PC-3 (cell line): ENCODE results near the gene SRPX. TPM values are rescaled to one million over a fixed set of nuclear protein-coding genes. Genes with fewer than 3 reads are reported as not detected.

Experiments
- ATAC-seq: fragments of 200-7000 bp; cut with Tn5 transposase; 2 replicates; pipeline ENCODE4 v1.9.1; 2020; ENCODE audit warnings: mild to moderate bottlenecking, moderate library complexity
- BruUV-seq: library from RNA; stranded (reverse); fragments of 400-500 nt; replicated peaks from 2 replicates; lab custom pipeline; 2021; lab: Mats Ljungman, UMichigan
- CTCF ChIA-PET: fragments of 300-600 bp; sonication (Branson Sonifier 250); formaldehyde crosslinking; loops from one replicate; lab custom pipeline; 2022; ENCODE audit warnings: antibody characterized with exemption; lab: Charles Lee
- POLR2A ChIA-PET: fragments of 300-600 bp; sonication (Branson Sonifier 250); formaldehyde crosslinking; loops from one replicate; lab custom pipeline; 2022; ENCODE audit warnings: antibody characterized with exemption; ENCODE audit not compliant: unreplicated experiment; lab: Charles Lee
- DNase-seq: peaks from one replicate; pipeline ENCODE4 v3.0.0-alpha.2; 2015
- H2AFZ ChIP-seq: fragments of 300-600 bp; sonication (generic); 2 replicates; pipeline ENCODE4 v1.6.0; 2016; ENCODE audit warnings: antibody characterized with exemption, low read length
- H3F3A ChIP-seq: fragments of 300-600 bp; sonication (generic); one replicate; pipeline ENCODE4 v1.6.0; 2017; ENCODE audit warnings: antibody characterized with exemption, low read length, control low read depth, mild to moderate bottlenecking; ENCODE audit not compliant: unreplicated experiment
- H3K27ac ChIP-seq: fragments of 300-600 bp; sonication (generic); 2 replicates; pipeline ENCODE4 v1.5.1; 2016; ENCODE audit warnings: mild to moderate bottlenecking, low read length
- H3K27me3 ChIP-seq: fragments of 300-600 bp; sonication (generic); 2 replicates; pipeline ENCODE4 v1.6.1; 2016; ENCODE audit warnings: low read length, mixed read lengths
- H3K36me3 ChIP-seq: fragments of 300-600 bp; sonication (generic); 2 replicates; pipeline ENCODE4 v1.6.1; 2016; ENCODE audit warnings: low read depth, mixed run types, low read length, mixed read lengths
- H3K4me1 ChIP-seq: fragments of 300-600 bp; sonication (generic); 2 replicates; pipeline ENCODE4 v1.5.1; 2016; ENCODE audit warnings: low read length; ENCODE audit not compliant: insufficient read depth
- H3K4me2 ChIP-seq: fragments of 300-600 bp; sonication (generic); 2 replicates; pipeline ENCODE4 v1.6.0; 2016; ENCODE audit warnings: low read length
- H3K4me3 ChIP-seq: fragments of 300-600 bp; sonication (generic); 2 replicates; pipeline ENCODE4 v1.5.1; 2016; ENCODE audit warnings: mild to moderate bottlenecking, low read length, mixed read lengths
- H3K79me2 ChIP-seq: fragments of 300-600 bp; sonication (generic); 2 replicates; pipeline ENCODE4 v1.6.1; 2017; ENCODE audit warnings: low read length, mixed read lengths
- H3K9ac ChIP-seq: fragments of 300-600 bp; sonication (generic); 2 replicates; pipeline ENCODE4 v1.6.0; 2016; ENCODE audit warnings: mild to moderate bottlenecking, low read length
- H3K9me2 ChIP-seq: fragments of 300-600 bp; sonication (generic); replicated peaks from 2 replicates; pipeline ENCODE4 v1.6.1; 2016; ENCODE audit warnings: mixed run types, low read length, mixed read lengths
- H3K9me3 ChIP-seq: fragments of 300-600 bp; sonication (generic); 2 replicates; pipeline ENCODE4 v1.6.1; 2016; ENCODE audit warnings: low read length, mixed read lengths
- H4K20me1 ChIP-seq: fragments of 300-600 bp; sonication (generic); 2 replicates; pipeline ENCODE4 v1.6.1; 2016; ENCODE audit warnings: low read length, mixed read lengths
- CTCF ChIP-seq: fragments of 300-600 bp; sonication (generic); conservative IDR thresholded peaks from 2 replicates; pipeline ENCODE4 v1.5.1; 2017; ENCODE audit warnings: antibody characterized with exemption, low read depth, mild to moderate bottlenecking, low read length
- EZH2 ChIP-seq: fragments of 300-600 bp; sonication (generic); IDR thresholded peaks from one replicate; pipeline ENCODE4 v1.6.1; 2017; ENCODE audit warnings: antibody characterized with exemption, mild to moderate bottlenecking, low read length; ENCODE audit not compliant: unreplicated experiment
- EZH2phosphoT487 ChIP-seq: fragments of 300-600 bp; sonication (generic); IDR thresholded peaks from 2 replicates; pipeline ENCODE4 v1.6.1; 2018; ENCODE audit warnings: mild to moderate bottlenecking, antibody characterized with exemption, low read length, borderline replicate concordance
- intact Hi-C: fragments of 100-400 bp; cut with micrococcal nuclease; formaldehyde crosslinking; loops from 2 replicates; pipeline ENCODE4 v1.9.0; 2023
- total RNA-seq: library from RNA; depleted of rRNA; stranded (reverse); fragments of >200 nt; gene quantifications from 2 replicates; pipeline ENCODE4 v1.2.3, GENCODE V29; 2014

The SRPX gene
- total RNA-seq, 1 experiment from 2014 or later: 5.0 TPM

DNA sequence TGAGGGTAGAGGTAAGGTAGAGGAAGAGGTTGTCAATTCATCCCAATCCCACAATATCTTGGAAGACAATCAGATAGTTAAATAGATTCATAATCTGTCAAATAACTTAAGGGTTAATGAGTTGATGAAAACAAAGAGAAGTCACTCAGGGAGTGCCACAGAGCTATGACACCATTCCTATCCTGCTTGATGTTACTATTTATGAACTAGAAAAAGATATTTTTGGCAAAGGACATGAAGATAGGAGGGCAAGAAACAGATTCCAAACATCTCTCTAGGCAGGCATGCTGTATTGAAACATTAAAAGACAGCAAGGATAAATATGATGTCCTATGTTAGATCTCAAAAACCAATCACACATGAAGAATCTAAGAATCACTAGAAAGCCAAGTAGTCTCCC, 3.5 kb upstream of the SRPX start:
- no peaks in the 10 kb centered on the region for H3K27me3 ChIP-seq
- H3K36me3 ChIP-seq: no peaks in the 10 kb centered on the region
- intact Hi-C loops: no loop called here
- H3K27ac ChIP-seq: no peak overlapping the region
- no peaks in the 10 kb centered on the region for H3K9me2 ChIP-seq
- POLR2A ChIA-PET: no interaction called here
- ATAC-seq (no peak), DNase-seq (no peak)
- H3K9me3 ChIP-seq: no peaks in the 10 kb centered on the region
- H3K79me2 ChIP-seq: no peaks in the 10 kb centered on the region
- TF ChIP-seq EZH2phosphoT487 (no peak), EZH2 (no peak), CTCF (no peak)
- no TSS peak for BruUV-seq
- H4K20me1 ChIP-seq: no peaks in the 10 kb centered on the region
- H3F3A ChIP-seq: no peaks in the 10 kb centered on the region
- H2AFZ ChIP-seq: no peak overlapping the region
- H3K4me3 ChIP-seq: no peak overlapping the region
- peaks cover 6% of the 10 kb centered on the region for H3K4me1 ChIP-seq
- H3K4me2 ChIP-seq: no peak overlapping the region
- no peak overlapping the region for H3K9ac ChIP-seq
- CTCF ChIA-PET: no interaction called here

DNA sequence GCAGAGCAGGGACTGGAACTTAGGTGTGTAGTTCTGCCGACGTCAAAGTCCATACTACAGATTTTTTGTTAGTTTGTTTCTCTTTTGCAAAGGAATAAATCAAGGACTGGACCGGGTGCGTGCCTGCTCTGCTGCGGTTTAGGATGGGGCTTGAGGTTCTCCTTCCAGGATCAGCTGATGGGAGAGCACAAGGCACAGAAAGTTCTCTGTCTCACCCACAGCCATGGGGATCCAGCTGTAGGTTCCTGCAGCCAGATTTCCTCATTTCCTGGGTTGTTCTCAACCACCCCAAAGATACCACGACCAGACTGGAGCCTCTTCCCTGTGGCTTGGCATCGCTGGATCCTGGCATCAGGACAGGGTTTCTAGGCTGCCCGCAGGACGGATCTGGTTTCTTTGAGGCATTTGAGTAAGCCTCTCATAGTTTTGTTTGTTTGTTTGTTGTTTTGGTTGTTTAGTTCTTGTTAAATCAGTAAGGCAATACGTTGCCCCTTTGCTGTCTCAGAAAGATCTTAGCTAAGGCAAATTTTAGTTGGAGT, 789 bp upstream of the SRPX start:
- Histone ChIP-seq H3F3A (no peaks in the 10 kb centered on the region), H3K27ac (no peak overlapping the region), H3K4me3 (no peak overlapping the region), H3K4me1 (peaks cover 6% of the 10 kb centered on the region), H3K79me2 (no peaks in the 10 kb centered on the region), H3K36me3 (no peaks in the 10 kb centered on the region), H2AFZ (no peak overlapping the region; the same call in 1 of the 2 replicates), H3K9me2 (no peaks in the 10 kb centered on the region), H4K20me1 (no peaks in the 10 kb centered on the region), H3K27me3 (no peaks in the 10 kb centered on the region), H3K9me3 (no peaks in the 10 kb centered on the region), H3K4me2 (peak overlapping the region; percentile 94; the same call in 1 of the 2 replicates), H3K9ac (no peak overlapping the region)
- no peak for TF ChIP-seq CTCF
- TF ChIP-seq EZH2: no peak
- no peak for TF ChIP-seq EZH2phosphoT487
- ChIA-PET CTCF (no interaction called here), POLR2A (no interaction called here)
- DNase-seq (no peak), ATAC-seq (no peak)
- intact Hi-C loops: no loop called here
- no TSS peak for BruUV-seq

- no peaks in the 10 kb centered on the region for H3K27me3 ChIP-seq
- H3K9ac ChIP-seq: 0 out of 2 replicates have a peak overlapping the region, but pooled peaks have one; percentile 6
- ATAC-seq: peak; percentile 72
- H4K20me1 ChIP-seq: no peaks in the 10 kb centered on the region
- POLR2A ChIA-PET: interaction anchor here (0.7 kb wide), 1 partner anchor 127 kb away, joined by 3 read pairs; no protein-coding TSS in a partner anchor
- H3K79me2 ChIP-seq: no peaks in the 10 kb centered on the region
- TF ChIP-seq EZH2 (no peak), CTCF (peak; percentile 56)
- no peak overlapping the region for H3K27ac ChIP-seq
- H3K9me3 ChIP-seq: no peaks in the 10 kb centered on the region
- H3K9me2 ChIP-seq: no peaks in the 10 kb centered on the region
- no peaks in the 10 kb centered on the region for H3K36me3 ChIP-seq
- peak overlapping the region; percentile 92 for H2AFZ ChIP-seq
- peak overlapping the region; percentile 94 for H3K4me2 ChIP-seq
- DNase-seq: peak; percentile 69
- intact Hi-C loops: no loop called here
- CTCF ChIA-PET: interaction anchor here (0.6 to 1.0 kb wide), 3 partner anchors 62 to 469 kb away, joined by 3 to 6 read pairs (median 3); no protein-coding TSS in a partner anchor
- no peaks in the 10 kb centered on the region for H3F3A ChIP-seq
- H3K4me3 ChIP-seq: peak overlapping the region; percentile 75
- BruUV-seq: no TSS peak
- peaks cover 11% of the 10 kb centered on the region for H3K4me1 ChIP-seq
These were observed 652 bp downstream of the SRPX start for GRCh38 chrX:38220024-38220414.
